HG02571 (cell line): ENCODE data around the gene ARAF.
"Not testable (repeated sequence)": the region's sequence is repeated elsewhere in the genome, so short reads cannot be mapped to it uniquely, and the experiment has no call there.

Experiments
- ATAC-seq: cut with Tn5 transposase; IDR thresholded peaks from one replicate; pipeline ENCODE4 v1.9.1; 2021; ENCODE audit warnings: mild to moderate bottlenecking, moderate library complexity; ENCODE audit not compliant: unreplicated experiment

Gene ARAF

GRCh38 chrX:47584714-47585113 lies 23.7 kb downstream of the ARAF start:
- no peak for ATAC-seq

- no peak for ATAC-seq
Observed at GRCh38 chrX:47585273-47585672, 24.3 kb downstream of the ARAF start.

- ATAC-seq: no peak
Observed at GRCh38 chrX:47586043-47586787, 25.2 kb downstream of the ARAF start.

GRCh38 chrX:47587091-47587891 lies 26.3 kb downstream of the ARAF start:
- no peak for ATAC-seq

DNA sequence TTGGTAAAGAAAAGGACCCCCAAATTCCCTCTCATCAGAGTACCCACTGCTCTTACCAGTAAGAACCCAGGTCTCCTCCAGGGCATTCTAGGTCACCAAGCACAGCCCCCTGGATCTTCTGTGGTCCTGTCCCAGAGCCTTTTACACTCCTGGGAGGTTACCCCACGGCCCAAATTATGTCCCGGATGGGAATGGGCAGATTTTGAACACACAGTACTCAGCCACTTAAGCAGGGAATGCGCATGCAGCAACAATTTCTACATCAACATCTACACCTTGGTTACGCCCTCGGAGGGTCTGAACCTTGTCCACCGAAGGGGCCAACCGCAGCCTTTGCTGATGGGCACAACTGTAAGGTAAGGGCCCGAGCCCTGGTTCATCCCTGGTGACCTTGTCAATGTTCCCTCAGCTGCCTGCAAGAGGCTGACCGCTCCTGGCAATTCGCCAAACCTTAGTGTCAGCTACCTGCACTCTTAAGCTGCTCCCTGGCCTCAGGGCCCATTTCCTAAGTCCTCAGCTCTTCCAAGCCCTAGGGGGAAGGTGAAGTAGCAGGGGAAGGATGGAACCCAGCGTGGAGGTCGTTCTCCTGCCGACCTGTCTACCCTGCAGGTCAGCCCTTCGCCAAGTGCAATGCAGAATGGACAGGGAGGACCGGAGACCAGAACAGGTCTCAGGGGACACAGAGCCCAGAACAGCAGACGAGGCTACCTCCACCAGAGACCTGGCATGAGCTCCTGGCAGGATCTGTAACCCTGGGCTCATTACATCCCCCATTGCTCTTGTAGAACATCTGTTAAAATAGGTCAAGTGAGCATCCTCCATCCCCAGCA lies 27.1 kb downstream of the ARAF start:
- no peak for ATAC-seq

DNA sequence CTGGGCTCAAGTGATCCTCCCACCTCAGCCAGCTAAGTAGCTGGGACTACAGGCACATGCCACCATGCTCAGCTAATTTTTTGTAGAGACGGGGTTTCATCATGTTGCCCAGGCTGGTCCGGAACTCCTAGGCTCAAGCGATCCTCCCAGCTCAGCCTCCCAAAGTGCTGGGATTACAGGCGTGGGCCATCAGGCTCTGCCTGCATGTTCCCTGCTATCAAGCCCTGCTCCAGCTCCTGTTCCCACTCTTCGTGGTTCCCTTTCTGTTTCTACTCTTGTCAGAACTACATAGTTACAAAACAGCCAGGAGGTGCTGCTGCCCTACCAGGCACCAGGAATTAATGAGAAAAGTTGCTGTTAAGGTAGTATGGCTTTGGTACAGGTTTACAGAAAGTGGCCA lies 30.0 kb downstream of the ARAF start:
- ATAC-seq: no peak

- ATAC-seq: no peak
Observed at GRCh38 chrX:47593522-47593921, 32.5 kb downstream of the ARAF start.

DNA sequence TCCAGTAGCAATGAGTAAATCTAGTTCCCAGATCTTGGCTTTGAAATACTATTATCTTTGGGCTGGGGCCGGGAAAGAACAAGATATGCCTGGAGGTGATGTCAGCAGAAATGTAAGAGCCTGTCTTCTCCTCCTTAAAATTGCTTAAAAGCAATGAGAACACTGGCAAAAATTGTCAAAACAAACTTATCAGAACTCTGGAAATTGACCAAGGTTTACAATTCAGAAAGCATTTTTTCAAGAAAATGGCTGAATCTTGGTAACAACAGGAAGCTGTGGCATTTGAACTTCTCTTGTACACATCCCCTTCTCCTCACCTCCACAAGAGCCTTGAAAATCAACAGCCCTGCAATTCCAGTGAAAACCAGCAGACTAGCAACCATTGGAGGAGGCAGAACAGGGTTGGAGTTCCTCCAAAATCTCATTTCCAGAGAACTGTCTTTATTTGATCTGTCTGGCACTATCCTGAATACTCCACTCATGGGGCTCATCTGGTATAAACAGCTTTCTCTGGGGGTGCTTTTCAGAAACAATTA lies 34.8 kb downstream of the ARAF start:
- ATAC-seq: no peak

- ATAC-seq: no peak
Observed at GRCh38 chrX:47596256-47596655, 35.3 kb downstream of the ARAF start.

GRCh38 chrX:47597222-47597621 lies 36.2 kb downstream of the ARAF start:
- no peak for ATAC-seq

DNA sequence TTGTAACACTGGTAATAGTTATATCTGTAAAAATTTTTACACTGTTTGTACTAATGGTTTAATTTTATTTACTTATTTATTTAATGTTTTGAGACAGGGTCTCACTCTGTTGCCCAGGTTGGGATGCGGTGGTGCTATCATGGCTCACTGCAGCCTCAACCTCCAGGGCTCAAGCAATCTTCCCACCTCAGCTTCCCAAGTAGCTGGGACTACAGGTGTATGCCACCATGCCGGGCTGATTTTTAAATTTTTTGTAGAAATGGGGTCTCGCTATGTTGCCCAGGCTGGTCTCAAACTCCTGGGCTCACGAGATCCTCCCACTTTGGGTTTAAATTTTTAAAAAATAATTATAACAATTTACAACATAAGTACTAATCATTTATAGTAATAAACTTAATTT lies 42.1 kb downstream of the ARAF start:
- not testable (repeated sequence) for ATAC-seq

GRCh38 chrX:47605024-47605423 lies 44.0 kb downstream of the ARAF start:
- ATAC-seq: no peak

- no peak for ATAC-seq
Observed at GRCh38 chrX:47607091-47607490, 46.1 kb downstream of the ARAF start.

DNA sequence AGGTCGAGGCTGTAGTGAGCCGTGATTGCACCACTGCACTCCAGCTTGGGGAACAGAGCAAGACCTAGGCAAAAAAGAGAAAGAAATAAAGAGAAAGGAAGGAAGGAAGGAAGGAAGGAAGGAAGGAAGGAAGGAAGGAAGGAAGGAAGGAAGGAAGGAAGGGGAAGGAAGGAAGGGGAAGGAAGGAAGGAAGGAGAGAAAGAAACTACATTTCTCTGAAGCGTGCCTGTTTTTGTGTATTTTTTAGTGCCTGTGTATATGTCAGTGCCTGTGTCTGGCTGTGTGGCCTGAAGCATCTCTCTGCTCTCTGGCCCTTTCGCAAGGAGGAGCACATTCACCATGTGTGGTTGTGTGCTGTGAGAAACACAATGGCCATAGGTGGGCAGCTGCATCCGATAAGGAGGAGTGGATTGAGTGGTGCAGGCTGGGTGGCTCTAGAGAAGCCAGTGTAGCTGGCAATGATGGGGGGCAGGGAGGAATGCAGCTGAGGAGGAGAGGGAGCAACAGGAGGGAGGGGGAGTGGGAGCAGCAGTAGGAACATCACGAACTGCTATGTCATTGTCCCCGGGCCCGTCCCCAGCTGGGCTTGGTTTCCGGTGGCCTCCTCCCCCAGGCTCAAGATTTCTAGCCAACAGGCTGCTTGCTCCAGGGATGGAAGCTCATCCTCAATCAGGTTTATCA lies 47.3 kb downstream of the ARAF start:
- ATAC-seq: no peak

- ATAC-seq: no peak
Observed at GRCh38 chrX:47610511-47610910, 49.5 kb downstream of the ARAF start.

DNA sequence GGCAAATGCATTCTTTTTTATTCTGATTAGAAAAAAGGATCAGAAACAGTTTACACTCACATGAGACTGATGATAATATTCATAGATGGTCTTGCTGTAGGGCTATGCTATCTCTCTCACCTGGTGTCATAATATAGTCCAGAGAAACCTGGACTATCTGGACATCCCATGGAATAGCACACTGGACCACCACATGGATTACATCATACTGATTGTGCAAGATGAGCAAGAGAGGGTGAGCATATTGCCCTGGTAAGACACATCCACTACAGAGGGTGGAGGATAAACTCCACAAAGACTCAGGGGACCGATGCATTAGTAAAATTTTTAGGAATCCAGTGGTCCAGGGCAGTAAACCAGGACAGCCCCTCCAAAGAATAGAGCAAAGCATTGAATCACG lies 50.5 kb downstream of the ARAF start:
- ATAC-seq: no peak

DNA sequence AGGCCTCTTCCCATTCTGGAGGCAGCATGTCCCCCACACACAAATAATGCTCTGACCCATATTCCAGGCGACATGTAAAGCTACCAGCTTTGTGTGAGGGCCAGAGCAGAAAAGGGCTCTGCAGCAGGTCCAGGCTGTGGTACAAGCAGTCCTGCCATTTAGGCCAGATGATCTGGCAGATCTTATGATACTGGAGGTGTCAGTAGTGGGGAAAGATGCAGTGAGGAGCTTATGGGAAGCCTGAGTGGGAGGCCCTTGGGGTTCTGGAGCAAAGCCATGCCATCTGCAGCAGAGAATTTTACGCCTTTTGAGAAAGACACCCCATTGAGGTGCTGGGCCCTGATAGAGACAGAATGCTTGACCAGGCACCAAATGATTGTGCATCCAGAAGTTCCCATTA lies 50.9 kb downstream of the ARAF start:
- ATAC-seq: no peak

DNA sequence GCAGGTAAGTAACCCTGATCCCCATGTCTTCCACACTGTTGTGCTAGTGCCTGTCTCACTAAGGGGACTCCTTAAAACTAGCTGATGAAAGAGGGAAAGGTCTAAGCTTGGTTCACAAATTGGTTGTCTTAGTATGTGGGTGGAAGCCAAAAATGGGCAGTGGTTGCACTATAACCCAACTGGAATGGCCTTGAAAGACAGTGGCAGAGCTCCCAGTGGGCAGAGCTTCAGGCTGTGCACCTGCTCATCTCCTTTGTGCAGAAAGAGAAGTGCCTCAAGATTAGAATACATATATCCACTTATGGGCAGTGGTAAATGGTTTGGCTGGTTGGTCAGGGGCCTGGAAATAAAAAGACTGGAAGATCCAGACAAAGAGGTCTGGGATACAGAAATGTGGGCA lies 51.4 kb downstream of the ARAF start:
- ATAC-seq: no peak

DNA sequence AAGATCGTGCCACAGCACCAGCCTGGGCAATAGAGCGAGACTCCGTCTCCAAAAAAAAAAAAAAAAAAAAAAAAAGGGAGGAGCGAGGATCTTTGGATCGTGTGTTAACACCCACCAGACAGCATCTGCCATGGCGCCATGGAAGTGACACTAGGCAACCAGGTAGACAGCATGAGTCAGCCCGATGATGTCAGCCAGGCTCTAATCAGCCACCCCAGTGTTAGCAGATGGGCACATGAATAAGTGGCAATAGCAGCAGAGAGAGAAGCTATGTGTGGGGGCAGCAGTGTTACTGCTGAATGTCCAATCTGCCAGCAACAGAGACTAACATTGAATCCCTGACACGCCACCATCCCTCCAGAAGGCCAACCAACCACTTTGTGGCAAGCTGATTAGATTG lies 52.1 kb downstream of the ARAF start:
- no peak for ATAC-seq

DNA sequence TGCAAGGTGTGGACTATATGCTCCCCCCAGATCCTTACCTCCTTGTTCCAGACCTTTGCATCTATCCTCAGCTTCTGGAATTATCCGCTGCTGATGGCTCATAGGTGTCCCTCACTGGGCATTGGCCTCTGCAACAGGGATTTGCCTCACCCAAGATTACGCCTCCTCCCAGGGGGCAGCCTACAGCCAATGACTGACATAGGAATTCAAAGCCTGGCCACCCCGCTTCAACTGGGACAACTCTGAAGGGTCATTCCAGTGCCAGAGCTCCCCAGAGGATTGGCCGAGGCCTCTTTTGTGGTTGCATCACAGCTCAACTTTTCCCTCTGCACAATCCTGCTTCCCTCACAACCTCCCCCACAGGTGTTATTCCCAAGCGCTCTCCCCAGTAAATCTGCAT lies 53.6 kb downstream of the ARAF start:
- no peak for ATAC-seq
